GM18502 (cell line): ENCODE results near the gene FXR1.
"Not testable (repeated sequence)": the region's sequence is repeated elsewhere in the genome, so short reads cannot be mapped to it uniquely, and the experiment has no call there.

ENCODE experiments used
- ATAC-seq: cut with Tn5 transposase; IDR thresholded peaks from one replicate; pipeline ENCODE4 v1.9.1; 2021; ENCODE audit warnings: mild to moderate bottlenecking; ENCODE audit not compliant: unreplicated experiment, poor library complexity

The FXR1 gene

GRCh38 chr3:181002331-181002730 lies 89.9 kb downstream of the FXR1 start:
- ATAC-seq: not testable (repeated sequence)

DNA sequence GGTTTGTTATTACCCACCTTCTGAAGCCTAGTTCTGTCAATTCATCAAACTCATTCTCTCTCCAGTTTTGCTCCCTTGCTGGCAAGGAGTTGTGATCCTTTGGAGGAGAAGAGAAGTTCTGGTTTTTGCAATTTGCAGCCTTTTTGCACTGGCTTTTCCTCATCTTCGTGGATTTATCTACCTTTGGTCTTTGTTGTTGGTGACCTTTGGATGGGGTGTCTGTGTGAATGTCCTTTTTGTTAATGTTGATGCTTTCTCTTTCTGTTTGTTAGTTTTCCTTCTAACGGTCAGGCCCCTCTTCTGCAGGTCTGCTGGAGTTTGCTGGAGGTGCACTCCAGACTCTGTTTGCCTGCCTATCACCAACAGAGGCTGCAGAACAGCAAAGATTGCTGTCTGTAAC lies 91.0 kb downstream of the FXR1 start:
- ATAC-seq: not testable (repeated sequence)

DNA sequence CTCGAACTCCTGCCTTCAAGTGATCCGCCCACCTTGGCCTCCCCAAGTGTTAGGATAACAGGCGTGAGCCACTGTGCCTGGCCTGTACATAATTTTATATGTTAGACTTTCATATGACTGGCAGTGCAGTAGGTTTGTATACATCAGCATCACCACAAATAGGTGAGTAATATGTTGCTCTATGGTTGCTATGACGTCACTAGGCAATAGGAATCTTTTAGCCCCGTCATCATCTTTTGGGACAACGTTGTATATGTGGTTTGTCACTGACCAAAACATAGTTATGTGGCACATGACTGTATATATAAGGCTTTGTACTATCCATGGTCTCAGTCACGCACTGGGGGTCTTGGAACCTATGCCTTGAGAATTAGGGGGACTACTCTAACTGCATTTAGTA lies 94.1 kb downstream of the FXR1 start:
- no peak for ATAC-seq

- ATAC-seq: no peak
Observed at GRCh38 chr3:181007262-181007661, 94.8 kb downstream of the FXR1 start.

- no peak for ATAC-seq
Observed at GRCh38 chr3:181008796-181009195, 96.3 kb downstream of the FXR1 start.

- ATAC-seq: peak; percentile 57
Observed at GRCh38 chr3:181009225-181009624, 96.8 kb downstream of the FXR1 start.

GRCh38 chr3:181017690-181018089 lies 105.2 kb downstream of the FXR1 start:
- ATAC-seq: no peak

GRCh38 chr3:181025204-181025603 lies 112.7 kb downstream of the FXR1 start:
- no peak for ATAC-seq

- no peak for ATAC-seq
Observed at GRCh38 chr3:181030948-181031347, 118.5 kb downstream of the FXR1 start.
